Psoas muscle (tissue), 8 donors: Measurements from ENCODE around the gene MRPL51. TPM values are rescaled to one million over a fixed set of nuclear protein-coding genes. Genes with fewer than 3 reads are reported as not detected.

Experiments used
- ATAC-seq, 4 donors: fragments of 200-7000 bp; cut with Tn5 transposase; one replicate each; pipeline ENCODE4 v1.9.1; 2020; ENCODE audit warnings: moderate library complexity in 3 of 4, mild to moderate bottlenecking in 2 of 4
- DNase-seq, 2 donors: peaks; one replicate each; pipeline ENCODE4 v3.0.0-alpha.2; 2020
- H3K27ac ChIP-seq: fragments of 200-600 bp; one replicate; pipeline ENCODE4 v1.8.0; 2022
- H3K27me3 ChIP-seq, 3 donors: fragments of 200-600 bp in 1 of 3; one replicate each; pipeline versions ENCODE4 v1.6.1 to v1.8.0; 2013 to 2022; ENCODE audit warnings: low read length in 2 of 3, mild to moderate bottlenecking in 2 of 3, moderate library complexity in 1 of 3; ENCODE audit not compliant: insufficient read depth in 3 of 3
- H3K36me3 ChIP-seq, 2 donors: fragments of 200-600 bp in 1 of 2; one replicate each; pipeline versions ENCODE4 v1.6.1 to v1.8.0; 2013 to 2022; ENCODE audit warnings: low read depth in 1 of 2, mild to moderate bottlenecking in 1 of 2, moderate library complexity in 1 of 2; ENCODE audit not compliant: insufficient read depth in 1 of 2
- H3K4me1 ChIP-seq: fragments of 200-600 bp; one replicate; pipeline ENCODE4 v1.8.0; 2022
- H3K4me3 ChIP-seq: fragments of 200-600 bp; one replicate; pipeline ENCODE4 v1.8.0; 2022; ENCODE audit warnings: mild to moderate bottlenecking
- H3K9me3 ChIP-seq: fragments of 200-600 bp; one replicate; pipeline ENCODE4 v1.8.0; 2022
- CTCF ChIP-seq: fragments of 200-600 bp; IDR thresholded peaks from one replicate; pipeline ENCODE4 v1.8.0; 2022; ENCODE audit warnings: antibody characterized with exemption
- whole genome bisulfite sequencing, 3 donors: extraction: QIAGEN DNeasy Blood & Tissue Kit; methylation state at CpG; one replicate each; pipeline versions ENCODE4 v1.1.6 to v1.1.7; 2013; 5-methylcytosine and 5-hydroxymethylcytosine counted together
- intact Hi-C, 2 donors: fragments of 100-400 bp; cut with DNase I; formaldehyde crosslinking; loops; one replicate each; pipeline versions ENCODE4 v1.11.0 to v1.14.2; 2022
- polyA plus RNA-seq, 3 donors: library from polyadenylated mRNA; stranded (reverse); fragments of 200-250 nt; gene quantifications; one replicate each; pipeline ENCODE4 v1.2.3, GENCODE V29; 2013
- total RNA-seq, 4 donors: library from RNA; stranded (reverse); fragmentation: NEBNext Ultra II Directional in 2 of 4; extraction: Animal tissue kit (Norgen Biotek cat#: 25700) in 2 of 4; gene quantifications; one replicate each; pipeline versions ENCODE4 v1.2.1 to v1.2.4, GENCODE V29; 2021 to 2023
- donor health status: healthy with polysubstance abuse.
- donor health status: DM: no; HTN: no; CAD: no; lungs with moderate emphysema.
- donor health status: Bipolar disorder and iron deficiency.
- donor health status: healthy.
- donor health status: DM: yes; HTN: yes; CAD: no.
- donor health status: DM: no; HTN: no; CAD: no.
- donor health status: DM: no; HTN: no; CAD: no.
- donor health status: DM: yes; HTN: yes; CAD: no.

MRPL51 gene
- total and polyA plus RNA-seq, 7 donors = 153 to 250 (median 203) TPM

GRCh38 chr12:6527711-6528110, 34.6 kb upstream of the MRPL51 start:
- no peak for DNase-seq
- no peak overlapping the region for H3K4me3 ChIP-seq

GRCh38 chr12:6526766-6527525, 33.9 kb upstream of the MRPL51 start:
- H3K27ac ChIP-seq = no peak overlapping the region
- H3K4me1 ChIP-seq = peaks cover 6% of the 10 kb centered on the region
- WGBS, 3 donors = 88 to 97% (median 91%) methylated on average over 19 of the region's 19 CpGs
- DNase-seq (no peak), ATAC-seq (no peak)
- H3K9me3 ChIP-seq = no peaks in the 10 kb centered on the region
- intact Hi-C loops = no loop called here
- no peak overlapping the region for H3K4me3 ChIP-seq
- TF ChIP-seq CTCF = no peak
- no peaks in the 10 kb centered on the region for H3K27me3 ChIP-seq
- H3K36me3 ChIP-seq = peaks cover 12 to 97% of the 10 kb centered on the region in 2 donors

More at GRCh38 chr12:6527711-6528110, 34.6 kb upstream of the MRPL51 start:
- H3K27me3 ChIP-seq = no peaks in the 10 kb centered on the region
- no peak for ATAC-seq
- no peak overlapping the region for H3K27ac ChIP-seq
- H3K4me1 ChIP-seq = peaks cover 14% of the 10 kb centered on the region
- 79 to 92% (median 79%) methylated on average over 4 of the region's 4 CpGs for WGBS, 3 donors
- intact Hi-C loops = no loop called here
- TF ChIP-seq CTCF = no peak
- H3K9me3 ChIP-seq = no peaks in the 10 kb centered on the region
- H3K36me3 ChIP-seq = peaks cover 12 to 89% of the 10 kb centered on the region in 2 donors

GRCh38 chr12:6526201-6526600, 33.1 kb upstream of the MRPL51 start:
- Histone ChIP-seq H3K27ac (no peak overlapping the region), H3K4me3 (no peak overlapping the region), H3K4me1 (no peaks in the 10 kb centered on the region), H3K9me3 (no peaks in the 10 kb centered on the region), H3K36me3 (peaks cover 15 to 100% of the 10 kb centered on the region in 2 donors), H3K27me3 (no peaks in the 10 kb centered on the region)
- WGBS, 3 donors = 88 to 93% (median 90%) methylated on average over 7 of the region's 7 CpGs
- intact Hi-C loops = no loop called here
- ATAC-seq (no peak), DNase-seq (no peak)
- no peak for TF ChIP-seq CTCF

- no peak for ATAC-seq
- intact Hi-C loops = no loop called here
- no peaks in the 10 kb centered on the region for H3K27me3 ChIP-seq
- WGBS, 3 donors = 92 to 96% (median 95%) methylated on average over 5 of the region's 5 CpGs
- H3K4me3 ChIP-seq = no peak overlapping the region
- no peak overlapping the region for H3K27ac ChIP-seq
- H3K9me3 ChIP-seq = no peaks in the 10 kb centered on the region
- H3K36me3 ChIP-seq = peaks cover 18 to 100% of the 10 kb centered on the region in 2 donors
- TF ChIP-seq CTCF = no peak
- DNase-seq = no peak
- no peaks in the 10 kb centered on the region for H3K4me1 ChIP-seq
Observed at GRCh38 chr12:6524648-6525047, 31.6 kb upstream of the MRPL51 start.

GRCh38 chr12:6523708-6524107, 30.6 kb upstream of the MRPL51 start:
- TF ChIP-seq CTCF = no peak

More at GRCh38 chr12:6523708-6524107, 30.6 kb upstream of the MRPL51 start:
- intact Hi-C loops = no loop called here
- WGBS, 3 donors = 90 to 96% (median 90%) methylated on average over 3 of the region's 3 CpGs
- DNase-seq (no peak), ATAC-seq (no peak)
- no peak overlapping the region for H3K4me3 ChIP-seq
- no peak overlapping the region for H3K27ac ChIP-seq
- no peaks in the 10 kb centered on the region for H3K27me3 ChIP-seq
- peaks cover 18 to 100% of the 10 kb centered on the region in 2 donors for H3K36me3 ChIP-seq
- H3K9me3 ChIP-seq = no peaks in the 10 kb centered on the region
- no peaks in the 10 kb centered on the region for H3K4me1 ChIP-seq
